ENCODE data around the gene C14orf132.
A peak's percentile ranks its signal among the peaks of the same experiment; 100 is the strongest.

Gene C14orf132

GRCh38 chr14:96065661-96066459, 26.7 kb downstream of the C14orf132 start:
- H2BK15ac ChIP-seq (replicated peaks; ENCODE audit: low read depth), result no peak overlapping the region
- no peak overlapping the region for H3K56ac ChIP-seq (ENCODE audit: low read length)
- H3K4me3 ChIP-seq (ENCODE audit: low read length), result no peak overlapping the region
- peak; percentile 52 for DNase-seq
- no peak overlapping the region for H2BK120ac ChIP-seq (ENCODE audit: low read depth, low read length)
- no peaks in the 10 kb centered on the region for H3K79me1 ChIP-seq (ENCODE audit: low read length)
- no peaks in the 10 kb centered on the region for H3K79me2 ChIP-seq (ENCODE audit: control insufficient read depth, insufficient read depth, low read length)
- H2BK5ac ChIP-seq (ENCODE audit: low read length), result no peak overlapping the region
- H3K9ac ChIP-seq (ENCODE audit: low read length), result no peak overlapping the region
- H3K4ac ChIP-seq (ENCODE audit: low read depth, low read length), result no peak overlapping the region
- no peak overlapping the region for H3K18ac ChIP-seq (ENCODE audit: low read length)
- no peaks in the 10 kb centered on the region for H3K27me3 ChIP-seq (ENCODE audit: insufficient read depth, low read length, poor library complexity)
- no peaks in the 10 kb centered on the region for H3K36me3 ChIP-seq (ENCODE audit: control insufficient read depth, insufficient read depth, low read length)
- no peak overlapping the region for H4K8ac ChIP-seq (ENCODE audit: low read depth, low read length)
- no CpG with 5 or more reads among the region's 11 CpGs for WGBS (ENCODE audit: extremely low coverage, insufficient coverage, low lambda C conversion rate)
- H3K4me2 ChIP-seq (ENCODE audit: low read length), result no peak overlapping the region
- H4K5ac ChIP-seq (ENCODE audit: low read length), result no peak overlapping the region
- H3K27ac ChIP-seq (ENCODE audit: low read depth, low read length), result no peak overlapping the region
- H3K23ac ChIP-seq (ENCODE audit: low read length), result no peak overlapping the region
- no peak overlapping the region for H2AK5ac ChIP-seq (ENCODE audit: low read length)
- H3K4me1 ChIP-seq (ENCODE audit: control insufficient read depth, low read depth, low read length), result no peaks in the 10 kb centered on the region

DNA sequence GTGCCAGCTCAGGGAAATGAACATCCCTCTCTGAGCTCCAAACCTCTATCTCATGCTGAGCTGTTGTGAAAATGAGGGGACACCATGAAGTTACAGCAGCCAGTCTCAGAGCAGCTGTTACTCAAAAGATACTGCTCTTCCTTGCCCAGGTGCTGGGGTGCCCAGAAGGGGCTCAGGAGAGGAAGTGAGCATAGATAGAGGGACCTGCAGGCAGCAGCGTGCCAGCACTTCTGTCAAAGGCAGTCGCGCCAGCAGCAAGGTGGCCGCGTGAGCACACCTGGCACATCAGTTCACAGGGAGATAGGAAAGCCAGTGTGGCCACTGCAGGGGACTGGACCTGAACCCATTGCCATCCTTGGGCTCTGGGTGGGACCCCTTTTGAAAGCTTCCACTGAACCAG, 27.8 kb downstream of the C14orf132 start:
- no peaks in the 10 kb centered on the region for H3K4me1 ChIP-seq (ENCODE audit: control insufficient read depth, low read depth, low read length)
- no peaks in the 10 kb centered on the region for H3K79me2 ChIP-seq (ENCODE audit: control insufficient read depth, insufficient read depth, low read length)
- H3K79me1 ChIP-seq (ENCODE audit: low read length), result no peaks in the 10 kb centered on the region
- H3K23ac ChIP-seq (ENCODE audit: low read length), result no peak overlapping the region
- no peak overlapping the region for H3K9ac ChIP-seq (ENCODE audit: low read length)
- no peak overlapping the region for H2BK15ac ChIP-seq (replicated peaks; ENCODE audit: low read depth)
- no peak overlapping the region for H3K18ac ChIP-seq (ENCODE audit: low read length)
- no peak overlapping the region for H2AK5ac ChIP-seq (ENCODE audit: low read length)
- no peak overlapping the region for H2BK5ac ChIP-seq (ENCODE audit: low read length)
- no peak overlapping the region for H3K27ac ChIP-seq (ENCODE audit: low read depth, low read length)
- no peaks in the 10 kb centered on the region for H3K36me3 ChIP-seq (ENCODE audit: control insufficient read depth, insufficient read depth, low read length)
- H2BK120ac ChIP-seq (ENCODE audit: low read depth, low read length), result no peak overlapping the region
- WGBS (ENCODE audit: extremely low coverage, insufficient coverage, low lambda C conversion rate), result no CpG with 5 or more reads among the region's 5 CpGs
- H3K56ac ChIP-seq (ENCODE audit: low read length), result no peak overlapping the region
- H4K8ac ChIP-seq (ENCODE audit: low read depth, low read length), result no peak overlapping the region
- H4K5ac ChIP-seq (ENCODE audit: low read length), result no peak overlapping the region
- no peak overlapping the region for H3K4me3 ChIP-seq (ENCODE audit: low read length)
- no peak for DNase-seq
- H3K27me3 ChIP-seq (ENCODE audit: insufficient read depth, low read length, poor library complexity), result no peaks in the 10 kb centered on the region
- H3K4me2 ChIP-seq (ENCODE audit: low read length), result no peak overlapping the region
- H3K4ac ChIP-seq (ENCODE audit: low read depth, low read length), result no peak overlapping the region

- H3K4me2 ChIP-seq (ENCODE audit: low read length), result no peak overlapping the region
- DNase-seq, result no peak
- no peak overlapping the region for H4K8ac ChIP-seq (ENCODE audit: low read depth, low read length)
- H2BK15ac ChIP-seq (replicated peaks; ENCODE audit: low read depth), result no peak overlapping the region
- no peak overlapping the region for H4K5ac ChIP-seq (ENCODE audit: low read length)
- WGBS (ENCODE audit: extremely low coverage, insufficient coverage, low lambda C conversion rate), result no CpG with 5 or more reads among the region's 19 CpGs
- no peak overlapping the region for H3K4ac ChIP-seq (ENCODE audit: low read depth, low read length)
- no peak overlapping the region for H3K4me3 ChIP-seq (ENCODE audit: low read length)
- H3K27ac ChIP-seq (ENCODE audit: low read depth, low read length), result no peak overlapping the region
- H3K56ac ChIP-seq (ENCODE audit: low read length), result no peak overlapping the region
- no peaks in the 10 kb centered on the region for H3K27me3 ChIP-seq (ENCODE audit: insufficient read depth, low read length, poor library complexity)
- no peak overlapping the region for H3K9ac ChIP-seq (ENCODE audit: low read length)
- no peak overlapping the region for H3K18ac ChIP-seq (ENCODE audit: low read length)
- no peak overlapping the region for H3K23ac ChIP-seq (ENCODE audit: low read length)
- H3K4me1 ChIP-seq (ENCODE audit: control insufficient read depth, low read depth, low read length), result no peaks in the 10 kb centered on the region
- no peaks in the 10 kb centered on the region for H3K79me2 ChIP-seq (ENCODE audit: control insufficient read depth, insufficient read depth, low read length)
- no peak overlapping the region for H2BK5ac ChIP-seq (ENCODE audit: low read length)
- H2AK5ac ChIP-seq (ENCODE audit: low read length), result no peak overlapping the region
- H3K79me1 ChIP-seq (ENCODE audit: low read length), result no peaks in the 10 kb centered on the region
- no peak overlapping the region for H2BK120ac ChIP-seq (ENCODE audit: low read depth, low read length)
- H3K36me3 ChIP-seq (ENCODE audit: control insufficient read depth, insufficient read depth, low read length), result no peaks in the 10 kb centered on the region
Measured at GRCh38 chr14:96067985-96068930, 29.1 kb downstream of the C14orf132 start.

DNA sequence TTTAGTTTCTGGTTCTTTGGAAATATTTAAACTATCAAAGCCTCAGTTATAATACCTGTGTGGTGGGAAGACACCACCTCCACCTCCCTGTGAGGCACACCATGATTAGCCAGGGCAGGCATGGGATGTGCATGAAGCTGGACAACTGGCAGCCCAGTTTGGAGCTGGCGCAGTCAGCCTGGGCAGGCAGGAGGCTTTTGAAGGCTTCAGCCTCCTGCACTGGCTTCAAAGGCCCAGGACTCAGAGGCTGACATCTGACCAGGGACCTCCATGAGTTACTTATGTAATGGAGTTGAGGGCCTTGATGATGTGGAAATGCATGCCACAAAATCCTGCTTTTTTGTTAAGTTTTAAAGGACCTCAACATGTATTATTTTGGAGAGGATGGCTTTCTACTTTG, 30.3 kb downstream of the C14orf132 start:
- Histone ChIP-seq H3K18ac (ENCODE audit: low read length) (no peak overlapping the region), H3K4ac (ENCODE audit: low read depth, low read length) (no peak overlapping the region), H3K79me1 (ENCODE audit: low read length) (no peaks in the 10 kb centered on the region), H3K23ac (ENCODE audit: low read length) (no peak overlapping the region), H3K4me2 (ENCODE audit: low read length) (no peak overlapping the region), H2BK5ac (ENCODE audit: low read length) (no peak overlapping the region), H3K4me3 (ENCODE audit: low read length) (no peak overlapping the region), H2BK120ac (ENCODE audit: low read depth, low read length) (no peak overlapping the region), H4K8ac (ENCODE audit: low read depth, low read length) (no peak overlapping the region), H3K4me1 (ENCODE audit: control insufficient read depth, low read depth, low read length) (no peaks in the 10 kb centered on the region), H3K9ac (ENCODE audit: low read length) (no peak overlapping the region), H2BK15ac (replicated peaks; ENCODE audit: low read depth) (no peak overlapping the region), H3K56ac (ENCODE audit: low read length) (no peak overlapping the region), H4K5ac (ENCODE audit: low read length) (no peak overlapping the region), H3K27ac (ENCODE audit: low read depth, low read length) (no peak overlapping the region), H3K79me2 (ENCODE audit: control insufficient read depth, insufficient read depth, low read length) (no peaks in the 10 kb centered on the region), H2AK5ac (ENCODE audit: low read length) (no peak overlapping the region), H3K36me3 (ENCODE audit: control insufficient read depth, insufficient read depth, low read length) (no peaks in the 10 kb centered on the region), H3K27me3 (ENCODE audit: insufficient read depth, low read length, poor library complexity) (no peaks in the 10 kb centered on the region)
- no peak for DNase-seq
- no CpG with 5 or more reads among the region's 1 CpG for WGBS (ENCODE audit: extremely low coverage, insufficient coverage, low lambda C conversion rate)

DNA sequence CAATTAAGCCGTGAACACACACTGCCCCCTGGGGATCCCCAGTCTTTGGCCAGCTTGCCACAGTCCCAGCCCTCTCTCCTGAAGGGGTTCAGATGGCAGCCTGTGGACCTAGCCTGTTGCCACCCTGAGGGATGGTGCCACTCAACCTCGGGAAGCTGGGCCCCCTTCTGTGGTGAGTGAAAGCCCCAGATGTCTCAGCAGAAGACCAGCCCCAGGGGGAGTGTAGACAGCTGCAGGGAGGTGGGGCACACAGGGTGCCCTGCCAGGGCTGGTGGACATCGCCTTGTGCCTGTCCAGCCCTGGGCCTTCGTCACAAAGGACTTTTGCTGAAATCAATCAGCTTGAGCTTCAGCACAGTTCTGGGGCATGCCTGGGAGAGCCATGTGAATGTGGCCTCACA, 32.4 kb downstream of the C14orf132 start:
- Histone ChIP-seq H2BK120ac (ENCODE audit: low read depth, low read length) (no peak overlapping the region), H4K5ac (ENCODE audit: low read length) (no peak overlapping the region), H2BK5ac (ENCODE audit: low read length) (no peak overlapping the region), H3K4me2 (ENCODE audit: low read length) (no peak overlapping the region), H3K9ac (ENCODE audit: low read length) (no peak overlapping the region), H3K36me3 (ENCODE audit: control insufficient read depth, insufficient read depth, low read length) (no peaks in the 10 kb centered on the region), H3K79me2 (ENCODE audit: control insufficient read depth, insufficient read depth, low read length) (no peaks in the 10 kb centered on the region), H3K56ac (ENCODE audit: low read length) (no peak overlapping the region), H3K79me1 (ENCODE audit: low read length) (no peaks in the 10 kb centered on the region), H3K27me3 (ENCODE audit: insufficient read depth, low read length, poor library complexity) (no peaks in the 10 kb centered on the region), H3K27ac (ENCODE audit: low read depth, low read length) (no peak overlapping the region), H3K4me3 (ENCODE audit: low read length) (no peak overlapping the region), H3K23ac (ENCODE audit: low read length) (no peak overlapping the region), H3K4me1 (ENCODE audit: control insufficient read depth, low read depth, low read length) (no peaks in the 10 kb centered on the region), H4K8ac (ENCODE audit: low read depth, low read length) (no peak overlapping the region), H2AK5ac (ENCODE audit: low read length) (no peak overlapping the region), H2BK15ac (replicated peaks; ENCODE audit: low read depth) (no peak overlapping the region), H3K18ac (ENCODE audit: low read length) (no peak overlapping the region), H3K4ac (ENCODE audit: low read depth, low read length) (no peak overlapping the region)
- DNase-seq, result no peak
- no CpG with 5 or more reads among the region's 4 CpGs for WGBS (ENCODE audit: extremely low coverage, insufficient coverage, low lambda C conversion rate)

Measured in mesendoderm (in vitro differentiated cells).